ENCODE results near the gene DCUN1D3.

Gene DCUN1D3

DNA sequence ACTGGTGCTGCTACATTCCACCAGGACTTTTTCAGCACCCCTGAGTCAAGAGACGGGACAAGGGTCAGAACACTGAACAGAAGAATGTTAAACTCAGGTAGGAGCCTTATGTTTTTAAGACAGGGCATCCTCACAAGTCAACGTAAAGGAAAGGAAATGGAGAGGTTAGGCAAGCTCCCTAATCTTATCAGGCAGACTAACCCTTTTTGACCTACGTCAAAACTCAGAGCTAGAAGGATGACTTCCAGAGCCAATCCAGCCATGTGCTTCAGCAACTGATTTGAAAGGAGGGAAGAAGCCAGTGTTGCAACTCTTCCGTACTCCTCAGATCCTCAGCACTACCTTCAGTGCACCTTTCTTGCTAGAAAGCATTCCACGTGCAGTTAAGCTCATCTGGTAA is 47.0 kb downstream of the DCUN1D3 start:
- DNase-seq, result no peak
- Histone ChIP-seq H3K27ac (no peak overlapping the region), H3K36me3 (replicated peaks) (peaks cover 13% of the 10 kb centered on the region), H3K4me3 (ENCODE audit: low read depth, low read length) (no peak overlapping the region), H3K27me3 (replicated peaks) (no peaks in the 10 kb centered on the region)
- TF ChIP-seq, protein P1, sequence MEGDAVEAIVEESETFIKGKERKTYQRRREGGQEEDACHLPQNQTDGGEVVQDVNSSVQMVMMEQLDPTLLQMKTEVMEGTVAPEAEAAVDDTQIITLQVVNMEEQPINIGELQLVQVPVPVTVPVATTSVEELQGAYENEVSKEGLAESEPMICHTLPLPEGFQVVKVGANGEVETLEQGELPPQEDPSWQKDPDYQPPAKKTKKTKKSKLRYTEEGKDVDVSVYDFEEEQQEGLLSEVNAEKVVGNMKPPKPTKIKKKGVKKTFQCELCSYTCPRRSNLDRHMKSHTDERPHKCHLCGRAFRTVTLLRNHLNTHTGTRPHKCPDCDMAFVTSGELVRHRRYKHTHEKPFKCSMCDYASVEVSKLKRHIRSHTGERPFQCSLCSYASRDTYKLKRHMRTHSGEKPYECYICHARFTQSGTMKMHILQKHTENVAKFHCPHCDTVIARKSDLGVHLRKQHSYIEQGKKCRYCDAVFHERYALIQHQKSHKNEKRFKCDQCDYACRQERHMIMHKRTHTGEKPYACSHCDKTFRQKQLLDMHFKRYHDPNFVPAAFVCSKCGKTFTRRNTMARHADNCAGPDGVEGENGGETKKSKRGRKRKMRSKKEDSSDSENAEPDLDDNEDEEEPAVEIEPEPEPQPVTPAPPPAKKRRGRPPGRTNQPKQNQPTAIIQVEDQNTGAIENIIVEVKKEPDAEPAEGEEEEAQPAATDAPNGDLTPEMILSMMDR (IDR thresholded peaks at IDR 0.05; ENCODE audit: low read depth, low read length, missing control alignments), result no peak
- in situ Hi-C loops (cut with HindIII; ENCODE audit: low pct_ligation_motif_present, low sequenced_read_pairs), result no loop called here

GRCh38 chr16:20851601-20852000 is 48.6 kb downstream of the DCUN1D3 start:
- no peak overlapping the region for H3K4me3 ChIP-seq (ENCODE audit: low read depth, low read length)
- peaks cover 13% of the 10 kb centered on the region for H3K36me3 ChIP-seq (replicated peaks)
- TF ChIP-seq, protein P1 (IDR thresholded peaks at IDR 0.05; ENCODE audit: low read depth, low read length, missing control alignments), result no peak
- peak; percentile 74 for DNase-seq
- no peaks in the 10 kb centered on the region for H3K27me3 ChIP-seq (replicated peaks)
- H3K27ac ChIP-seq, result peak overlapping the region; percentile 33
- in situ Hi-C loops (cut with HindIII; ENCODE audit: low pct_ligation_motif_present, low sequenced_read_pairs), result no loop called here

GRCh38 chr16:20850981-20851380 is 49.2 kb downstream of the DCUN1D3 start:
- Histone ChIP-seq H3K27me3 (replicated peaks) (no peaks in the 10 kb centered on the region), H3K27ac (peak overlapping the region; percentile 3), H3K36me3 (replicated peaks) (peaks cover 10% of the 10 kb centered on the region), H3K4me3 (ENCODE audit: low read depth, low read length) (no peak overlapping the region)
- no peak for DNase-seq
- TF ChIP-seq, protein P1 (IDR thresholded peaks at IDR 0.05; ENCODE audit: low read depth, low read length, missing control alignments), result no peak
- in situ Hi-C loops (cut with HindIII; ENCODE audit: low pct_ligation_motif_present, low sequenced_read_pairs), result no loop called here

- TF ChIP-seq, protein P1 (IDR thresholded peaks at IDR 0.05; ENCODE audit: low read depth, low read length, missing control alignments), result peak; percentile 100
- Histone ChIP-seq H3K4me3 (ENCODE audit: low read depth, low read length) (no peak overlapping the region), H3K27me3 (replicated peaks) (no peaks in the 10 kb centered on the region), H3K27ac (no peak overlapping the region), H3K36me3 (replicated peaks) (peaks cover 2% of the 10 kb centered on the region)
- peak; percentile 58 for DNase-seq
- in situ Hi-C loops (cut with HindIII; ENCODE audit: low pct_ligation_motif_present, low sequenced_read_pairs), result no loop called here
Observed at GRCh38 chr16:20849589-20850390, 50.4 kb downstream of the DCUN1D3 start.

- H3K27me3 ChIP-seq (replicated peaks), result no peaks in the 10 kb centered on the region
- DNase-seq, result no peak
- in situ Hi-C loops (cut with HindIII; ENCODE audit: low pct_ligation_motif_present, low sequenced_read_pairs), result no loop called here
- TF ChIP-seq, protein P1 (IDR thresholded peaks at IDR 0.05; ENCODE audit: low read depth, low read length, missing control alignments), result no peak
- H3K36me3 ChIP-seq (replicated peaks), result no peaks in the 10 kb centered on the region
- H3K27ac ChIP-seq, result no peak overlapping the region
- H3K4me3 ChIP-seq (ENCODE audit: low read depth, low read length), result no peak overlapping the region
Observed at GRCh38 chr16:20847550-20847949, 52.6 kb downstream of the DCUN1D3 start.

- H3K4me3 ChIP-seq (ENCODE audit: low read depth, low read length), result no peak overlapping the region
- H3K36me3 ChIP-seq (replicated peaks), result no peaks in the 10 kb centered on the region
- H3K27me3 ChIP-seq (replicated peaks), result no peaks in the 10 kb centered on the region
- DNase-seq, result no peak
- in situ Hi-C loops (cut with HindIII; ENCODE audit: low pct_ligation_motif_present, low sequenced_read_pairs), result no loop called here
- no peak overlapping the region for H3K27ac ChIP-seq
- TF ChIP-seq, protein P1 (IDR thresholded peaks at IDR 0.05; ENCODE audit: low read depth, low read length, missing control alignments), result no peak
Observed at GRCh38 chr16:20846551-20846950, 53.6 kb downstream of the DCUN1D3 start.
